Mesothelial cell of epicardium (in vitro differentiated cells): ENCODE results near the gene PPP4R4. TPM values are rescaled to one million over a fixed set of nuclear protein-coding genes. Genes with fewer than 3 reads are reported as not detected.

Source experiments
- DNase-seq, 2 experiments: peaks; one replicate each; pipeline ENCODE4 v3.0.0; 2021; ENCODE audit warnings: low spot score in 2 of 2; ENCODE audit not compliant: unreplicated experiment in 2 of 2
- H3K27ac Mint-ChIP-seq: 2 replicates; pipeline ENCODE4 v1.8.0; 2021; ENCODE audit warnings: mixed read lengths
- H3K27me3 Mint-ChIP-seq: 2 replicates; pipeline ENCODE4 v1.8.0; 2021; ENCODE audit warnings: low read depth, mixed read lengths
- H3K36me3 Mint-ChIP-seq: 2 replicates; pipeline ENCODE4 v1.8.0; 2021; ENCODE audit warnings: mixed read lengths
- H3K4me1 Mint-ChIP-seq: 2 replicates; pipeline ENCODE4 v1.8.0; 2021; ENCODE audit warnings: mixed read lengths
- H3K4me3 Mint-ChIP-seq: 2 replicates; pipeline ENCODE4 v1.8.0; 2021; ENCODE audit warnings: mild to moderate bottlenecking, moderate library complexity, mixed read lengths
- H3K9me3 Mint-ChIP-seq: 2 replicates; pipeline ENCODE4 v1.8.0; 2021; ENCODE audit warnings: mixed read lengths
- total RNA-seq: library from RNA; stranded (reverse); gene quantifications from 3 replicates; pipeline ENCODE4 v1.2.1, GENCODE V29; 2021
- TF ChIP-seq, protein P1 (sequence below): fragments of 200-600 bp; sonication (generic); IDR thresholded peaks from one replicate; pipeline ENCODE4 v1.5.0; 2021; ENCODE audit warnings: antibody characterized with exemption; ENCODE audit not compliant: unreplicated experiment

PPP4R4 gene
- total RNA-seq, 1 donor from 2014 or later = 0.54 TPM

DNA sequence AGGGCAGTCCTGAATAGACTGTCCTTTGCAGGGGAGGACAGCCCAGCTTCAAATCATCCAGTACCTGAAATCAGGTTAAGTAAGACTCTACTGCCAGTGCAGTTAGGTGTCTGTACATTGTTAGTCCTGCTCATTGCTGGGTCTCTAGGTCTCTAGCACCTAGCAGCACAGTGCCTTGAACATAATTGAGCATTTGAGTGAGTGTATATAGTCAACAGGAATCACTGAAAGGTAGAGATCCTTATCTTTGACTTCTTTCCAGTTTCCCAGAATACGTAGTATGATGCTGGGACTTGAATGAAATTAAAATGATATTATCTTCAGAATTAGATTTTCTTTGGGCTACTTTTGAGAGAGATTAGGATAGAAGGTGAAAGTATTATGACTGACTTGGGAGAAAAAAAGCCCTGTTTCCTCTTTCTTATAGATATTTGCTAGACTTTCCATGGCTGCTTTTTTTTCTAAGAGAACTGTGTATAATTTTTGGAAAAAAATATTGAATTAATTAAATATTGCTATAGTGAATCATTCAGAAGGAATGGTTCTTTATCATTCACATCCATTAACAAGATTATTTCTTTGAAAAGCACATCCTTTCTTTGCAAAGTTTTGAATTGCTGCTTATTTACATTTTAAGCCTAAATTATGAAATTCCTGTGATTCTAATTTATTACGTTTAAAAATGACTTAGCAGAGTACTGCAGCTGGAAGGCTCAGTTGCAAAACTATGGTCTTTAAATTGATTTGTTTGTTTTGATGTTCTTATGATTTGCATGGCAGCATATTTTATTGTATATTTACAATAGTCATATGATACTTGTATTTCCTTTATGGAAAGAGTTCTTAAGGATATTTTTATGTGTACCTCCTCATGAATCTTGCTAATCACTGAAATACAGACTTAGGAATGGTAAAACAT is 51.6 kb downstream of the PPP4R4 start:
- Mint-ChIP-seq H3K36me3 (no peaks in the 10 kb centered on the region), H3K27me3 (peaks cover 8% of the 10 kb centered on the region), H3K27ac (no peak overlapping the region), H3K9me3 (peaks cover 19% of the 10 kb centered on the region), H3K4me3 (no peak overlapping the region), H3K4me1 (no peaks in the 10 kb centered on the region)
- no peak for DNase-seq
- TF ChIP-seq, protein P1, sequence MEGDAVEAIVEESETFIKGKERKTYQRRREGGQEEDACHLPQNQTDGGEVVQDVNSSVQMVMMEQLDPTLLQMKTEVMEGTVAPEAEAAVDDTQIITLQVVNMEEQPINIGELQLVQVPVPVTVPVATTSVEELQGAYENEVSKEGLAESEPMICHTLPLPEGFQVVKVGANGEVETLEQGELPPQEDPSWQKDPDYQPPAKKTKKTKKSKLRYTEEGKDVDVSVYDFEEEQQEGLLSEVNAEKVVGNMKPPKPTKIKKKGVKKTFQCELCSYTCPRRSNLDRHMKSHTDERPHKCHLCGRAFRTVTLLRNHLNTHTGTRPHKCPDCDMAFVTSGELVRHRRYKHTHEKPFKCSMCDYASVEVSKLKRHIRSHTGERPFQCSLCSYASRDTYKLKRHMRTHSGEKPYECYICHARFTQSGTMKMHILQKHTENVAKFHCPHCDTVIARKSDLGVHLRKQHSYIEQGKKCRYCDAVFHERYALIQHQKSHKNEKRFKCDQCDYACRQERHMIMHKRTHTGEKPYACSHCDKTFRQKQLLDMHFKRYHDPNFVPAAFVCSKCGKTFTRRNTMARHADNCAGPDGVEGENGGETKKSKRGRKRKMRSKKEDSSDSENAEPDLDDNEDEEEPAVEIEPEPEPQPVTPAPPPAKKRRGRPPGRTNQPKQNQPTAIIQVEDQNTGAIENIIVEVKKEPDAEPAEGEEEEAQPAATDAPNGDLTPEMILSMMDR = no peak

DNA sequence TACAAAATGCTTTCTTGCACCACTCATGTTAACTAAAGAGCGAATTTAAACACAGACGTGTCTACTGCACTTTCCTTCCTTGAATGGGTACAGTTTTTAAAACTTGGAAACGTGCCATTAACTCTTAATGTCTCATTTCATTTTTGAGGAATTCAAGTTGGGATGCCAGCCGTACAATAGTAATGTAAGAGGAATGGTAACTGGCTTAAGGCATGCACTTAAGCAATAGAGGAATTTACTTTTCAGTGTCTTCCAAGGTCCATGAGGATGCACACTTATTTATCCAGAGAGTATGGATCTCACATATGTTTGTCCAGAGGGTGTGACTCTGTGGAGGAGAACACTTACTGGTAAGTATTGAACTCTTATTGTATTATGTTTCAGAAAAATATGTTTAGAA is 52.9 kb downstream of the PPP4R4 start:
- Mint-ChIP-seq H3K36me3 (no peaks in the 10 kb centered on the region), H3K4me3 (no peak overlapping the region), H3K27me3 (peaks cover 8% of the 10 kb centered on the region), H3K9me3 (peaks cover 9% of the 10 kb centered on the region), H3K27ac (no peak overlapping the region), H3K4me1 (no peaks in the 10 kb centered on the region)
- TF ChIP-seq, protein P1 = no peak
- no peak for DNase-seq

DNA sequence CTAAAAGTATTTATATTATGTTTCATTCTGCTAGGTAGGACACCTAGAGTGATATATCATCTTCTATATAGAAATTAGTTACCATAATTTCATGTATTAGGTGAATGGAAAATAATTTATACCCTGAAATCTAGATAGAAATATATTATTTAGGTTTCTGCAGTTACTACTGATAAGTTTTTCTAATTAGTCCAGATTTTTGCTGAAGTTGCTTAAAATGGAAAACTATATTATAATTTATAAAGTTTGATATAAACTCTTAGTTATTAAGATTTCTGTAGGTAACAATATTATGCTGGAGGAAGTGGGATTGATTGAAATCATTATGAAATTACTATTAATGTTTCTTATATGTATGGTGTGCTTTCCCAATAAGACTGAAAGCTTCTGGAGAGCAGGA is 62.9 kb downstream of the PPP4R4 start:
- no peaks in the 10 kb centered on the region for H3K27me3 Mint-ChIP-seq
- DNase-seq = no peak
- no peaks in the 10 kb centered on the region for H3K36me3 Mint-ChIP-seq
- no peak overlapping the region for H3K27ac Mint-ChIP-seq
- H3K4me3 Mint-ChIP-seq = no peak overlapping the region
- H3K4me1 Mint-ChIP-seq = no peaks in the 10 kb centered on the region
- TF ChIP-seq, protein P1 = no peak
- no peaks in the 10 kb centered on the region for H3K9me3 Mint-ChIP-seq

DNA sequence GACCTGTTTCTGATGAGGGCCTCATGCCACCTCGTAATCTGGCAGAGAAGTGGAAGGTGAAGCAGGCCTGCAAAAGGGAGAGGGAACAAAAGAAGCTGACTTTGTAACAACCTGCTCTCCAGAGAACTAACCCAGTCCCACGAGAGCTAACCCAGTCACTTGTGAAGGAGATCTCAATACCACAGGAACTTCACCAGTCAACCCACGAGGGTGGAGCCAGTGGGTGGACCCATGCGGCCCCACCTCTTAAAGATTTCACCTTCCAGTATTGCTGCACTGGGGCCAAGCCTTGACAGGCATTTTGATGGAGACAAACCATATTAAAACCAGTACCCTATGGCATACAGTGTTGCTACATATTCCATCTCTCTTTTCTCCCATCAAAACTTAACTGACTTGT is 63.9 kb downstream of the PPP4R4 start:
- Mint-ChIP-seq H3K27ac (no peak overlapping the region), H3K9me3 (no peaks in the 10 kb centered on the region), H3K27me3 (no peaks in the 10 kb centered on the region), H3K4me1 (no peaks in the 10 kb centered on the region), H3K4me3 (no peak overlapping the region), H3K36me3 (no peaks in the 10 kb centered on the region)
- no peak for DNase-seq
- TF ChIP-seq, protein P1 = no peak

DNA sequence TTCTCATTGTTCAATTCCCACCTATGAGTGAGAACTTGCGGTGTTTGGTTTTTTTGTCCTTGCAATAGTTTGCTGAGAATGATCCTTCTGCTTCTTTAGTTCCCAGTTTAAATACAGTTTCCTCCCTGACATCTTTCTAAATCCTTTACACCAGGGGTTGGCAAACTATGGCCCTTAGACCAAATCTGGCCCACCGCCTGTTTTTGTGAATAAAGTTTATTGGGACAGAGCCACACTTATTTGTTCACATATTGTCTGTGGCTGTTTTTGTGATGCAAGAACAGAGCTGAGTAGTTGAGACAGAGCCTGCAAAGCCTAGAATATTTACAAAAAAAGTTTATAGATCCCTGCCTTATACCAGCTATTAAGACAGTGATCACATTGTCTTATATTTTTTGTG is 65.3 kb downstream of the PPP4R4 start:
- Mint-ChIP-seq H3K36me3 (no peaks in the 10 kb centered on the region), H3K27me3 (no peaks in the 10 kb centered on the region), H3K9me3 (no peaks in the 10 kb centered on the region), H3K27ac (no peak overlapping the region), H3K4me1 (no peaks in the 10 kb centered on the region), H3K4me3 (no peak overlapping the region)
- no peak for DNase-seq
- TF ChIP-seq, protein P1 = no peak
